ENCODE results near the gene NCOA5.

Gene NCOA5

GRCh38 chr20:46017272-46017671, 72.5 kb downstream of the NCOA5 start:
- no peak for DNase-seq (ENCODE audit: low read depth in 2 of 2)

- DNase-seq (ENCODE audit: low read depth in 2 of 2) = no peak
These were observed 75.0 kb downstream of the NCOA5 start for GRCh38 chr20:46014517-46015396.

DNA sequence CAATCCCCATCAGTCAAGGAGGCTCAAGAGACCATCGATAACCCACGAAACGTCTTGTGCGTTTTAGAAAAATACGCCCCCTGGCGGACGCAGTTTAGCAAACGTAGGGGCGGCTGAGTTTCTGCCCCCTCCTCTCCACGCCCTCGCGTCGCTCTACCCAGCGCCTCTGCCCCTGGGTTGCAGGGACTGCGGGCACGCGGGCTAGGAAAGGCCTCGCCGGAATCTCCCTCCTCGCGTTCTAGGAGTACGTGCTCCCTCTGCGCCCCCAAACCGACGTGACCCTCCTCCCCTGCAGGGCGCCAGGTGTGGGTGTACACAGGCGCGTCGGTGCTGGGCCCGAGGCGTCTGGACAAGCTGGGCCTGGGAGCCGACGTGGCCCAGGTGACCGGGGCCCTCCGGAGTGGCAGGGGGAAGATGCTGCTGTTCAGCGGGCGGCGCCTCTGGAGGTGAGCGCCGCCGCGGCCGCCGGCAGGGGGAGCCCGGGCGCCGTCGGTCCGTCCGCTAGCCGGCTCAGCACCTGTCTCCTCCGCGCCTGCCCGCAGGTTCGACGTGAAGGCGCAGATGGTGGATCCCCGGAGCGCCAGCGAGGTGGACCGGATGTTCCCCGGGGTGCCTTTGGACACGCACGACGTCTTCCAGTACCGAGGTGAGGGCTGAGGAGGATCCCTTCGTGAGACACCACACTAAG, 75.8 kb downstream of the NCOA5 start:
- DNase-seq (ENCODE audit: low read depth in 2 of 2) = peak; percentile 33 to 42

DNA sequence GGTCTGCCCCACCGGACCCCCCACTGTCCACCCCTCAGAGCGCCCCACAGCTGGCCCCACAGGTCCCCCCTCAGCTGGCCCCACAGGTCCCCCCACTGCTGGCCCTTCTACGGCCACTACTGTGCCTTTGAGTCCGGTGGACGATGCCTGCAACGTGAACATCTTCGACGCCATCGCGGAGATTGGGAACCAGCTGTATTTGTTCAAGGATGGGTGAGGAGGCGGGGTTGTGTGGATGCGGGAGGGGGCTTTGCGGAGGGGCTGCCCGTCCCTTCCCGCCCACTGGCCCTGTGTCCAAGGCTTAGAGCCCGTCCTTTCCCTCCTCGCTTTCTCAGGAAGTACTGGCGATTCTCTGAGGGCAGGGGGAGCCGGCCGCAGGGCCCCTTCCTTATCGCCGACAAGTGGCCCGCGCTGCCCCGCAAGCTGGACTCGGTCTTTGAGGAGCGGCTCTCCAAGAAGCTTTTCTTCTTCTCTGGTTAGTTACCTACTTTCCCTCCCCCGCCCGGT, 76.4 kb downstream of the NCOA5 start:
- no peak for DNase-seq (ENCODE audit: low read depth in 2 of 2)

DNA sequence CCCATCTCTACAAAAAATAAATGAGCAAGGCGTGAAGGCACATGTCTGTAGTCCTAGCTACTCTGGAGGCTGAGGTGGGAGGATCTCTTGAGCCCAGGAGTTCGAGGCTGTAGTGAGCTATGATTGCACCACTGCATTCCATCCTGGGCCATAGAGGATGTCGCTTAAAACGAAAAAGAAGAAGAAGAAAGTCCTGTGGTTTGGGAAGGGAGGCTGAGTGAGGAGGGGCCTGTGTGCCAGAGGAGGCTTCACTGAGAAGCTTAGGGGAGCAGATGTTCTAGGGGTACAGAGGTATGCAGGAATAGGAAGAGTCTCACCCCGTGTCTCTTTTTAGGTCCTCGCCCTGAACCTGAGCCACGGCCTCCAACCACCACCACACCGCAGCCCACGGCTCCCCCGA, 76.8 kb downstream of the NCOA5 start:
- no peak for DNase-seq (ENCODE audit: low read depth in 2 of 2)

DNA sequence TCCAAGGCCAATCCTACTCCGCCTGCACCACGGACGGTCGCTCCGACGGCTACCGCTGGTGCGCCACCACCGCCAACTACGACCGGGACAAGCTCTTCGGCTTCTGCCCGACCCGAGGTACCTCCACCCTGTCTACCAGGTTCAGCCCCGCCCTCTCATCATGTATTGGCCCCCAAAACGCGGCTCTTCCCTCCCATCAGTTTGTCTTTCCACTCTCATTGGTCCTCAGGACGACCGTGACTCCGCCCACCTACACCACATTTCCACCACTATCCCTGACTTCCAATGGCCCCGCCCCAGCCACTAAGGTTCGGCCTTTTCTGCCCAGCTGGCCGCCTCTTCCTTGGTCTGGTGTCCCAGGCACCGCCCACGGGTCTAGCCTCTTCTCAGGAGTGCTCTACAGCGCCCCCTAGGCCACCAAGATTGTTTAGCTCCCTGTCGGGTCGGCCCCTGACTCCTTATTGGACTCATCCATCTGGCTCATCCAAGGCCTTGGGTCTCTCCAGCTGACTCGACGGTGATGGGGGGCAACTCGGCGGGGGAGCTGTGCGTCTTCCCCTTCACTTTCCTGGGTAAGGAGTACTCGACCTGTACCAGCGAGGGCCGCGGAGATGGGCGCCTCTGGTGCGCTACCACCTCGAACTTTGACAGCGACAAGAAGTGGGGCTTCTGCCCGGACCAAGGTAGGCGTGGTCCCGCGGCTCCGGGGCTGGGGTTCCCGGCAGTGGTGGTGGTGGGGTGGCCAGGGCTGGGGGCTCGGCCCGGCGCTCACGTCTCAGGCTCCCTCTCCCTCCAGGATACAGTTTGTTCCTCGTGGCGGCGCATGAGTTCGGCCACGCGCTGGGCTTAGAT, 77.9 kb downstream of the NCOA5 start:
- DNase-seq (ENCODE audit: low read depth in 2 of 2) = no peak
